GM19351 (cell line): Measurements from ENCODE around the gene VPS37C.

Source experiments
- ATAC-seq: cut with Tn5 transposase; IDR thresholded peaks from one replicate; pipeline ENCODE4 v1.9.1; 2021; ENCODE audit warnings: mild to moderate bottlenecking, moderate library complexity; ENCODE audit not compliant: unreplicated experiment

The VPS37C gene

DNA sequence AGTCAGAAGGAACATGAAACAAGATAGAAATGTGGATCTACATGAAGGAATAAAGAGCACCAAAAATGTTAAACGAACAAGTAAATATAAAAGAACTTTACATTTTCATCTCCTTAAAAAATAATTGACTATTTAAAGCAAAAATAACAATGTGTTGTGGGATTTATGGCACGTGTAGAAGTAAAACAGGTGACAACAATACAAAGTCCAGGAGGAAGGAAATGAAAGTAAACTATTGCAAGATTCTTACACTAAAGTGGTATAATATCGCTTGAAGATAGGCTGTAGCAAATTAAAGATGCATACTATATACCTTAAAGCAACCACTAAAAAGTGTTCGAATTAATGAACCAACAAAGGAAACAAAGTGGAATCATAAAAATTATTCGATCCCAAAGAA, 5.5 kb downstream of the VPS37C start:
- ATAC-seq = no peak

DNA sequence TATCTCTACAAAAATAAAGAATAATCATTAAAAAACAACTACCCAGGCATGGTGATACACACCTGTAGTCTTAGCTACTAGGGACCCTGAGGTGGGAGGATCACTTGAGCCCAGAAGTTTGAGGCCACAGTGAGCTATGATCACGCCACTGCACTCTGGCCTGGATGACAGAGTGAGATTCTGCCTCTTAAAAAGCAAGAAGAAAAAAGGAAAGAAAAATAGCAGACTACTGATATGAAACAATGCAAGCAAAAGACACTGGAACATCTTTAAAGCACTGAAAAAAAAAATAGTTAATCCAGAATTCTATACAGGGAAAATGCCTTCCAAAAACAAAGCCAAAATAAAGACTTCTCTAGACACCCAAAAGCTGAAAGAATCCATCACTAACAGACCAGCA, 5.9 kb downstream of the VPS37C start:
- ATAC-seq = no peak

DNA sequence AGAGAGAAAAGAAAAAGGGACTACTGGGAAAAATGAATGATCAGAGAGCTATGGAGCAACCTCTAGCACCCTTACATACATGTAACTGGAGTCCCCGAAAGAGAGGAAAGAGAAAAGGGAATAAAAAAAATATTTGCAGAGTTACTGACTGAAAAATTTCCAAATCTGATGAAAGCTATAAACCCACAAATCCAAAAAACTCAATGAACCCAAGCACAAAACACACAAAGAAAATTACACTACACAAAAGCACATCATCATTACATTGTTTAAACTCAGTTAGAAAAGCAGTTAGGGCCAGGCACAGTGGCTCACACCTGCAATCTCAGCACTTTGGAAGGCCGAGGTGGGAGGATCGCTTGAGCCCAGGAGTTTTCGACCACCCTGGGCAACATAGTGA, 6.7 kb downstream of the VPS37C start:
- ATAC-seq = no peak

DNA sequence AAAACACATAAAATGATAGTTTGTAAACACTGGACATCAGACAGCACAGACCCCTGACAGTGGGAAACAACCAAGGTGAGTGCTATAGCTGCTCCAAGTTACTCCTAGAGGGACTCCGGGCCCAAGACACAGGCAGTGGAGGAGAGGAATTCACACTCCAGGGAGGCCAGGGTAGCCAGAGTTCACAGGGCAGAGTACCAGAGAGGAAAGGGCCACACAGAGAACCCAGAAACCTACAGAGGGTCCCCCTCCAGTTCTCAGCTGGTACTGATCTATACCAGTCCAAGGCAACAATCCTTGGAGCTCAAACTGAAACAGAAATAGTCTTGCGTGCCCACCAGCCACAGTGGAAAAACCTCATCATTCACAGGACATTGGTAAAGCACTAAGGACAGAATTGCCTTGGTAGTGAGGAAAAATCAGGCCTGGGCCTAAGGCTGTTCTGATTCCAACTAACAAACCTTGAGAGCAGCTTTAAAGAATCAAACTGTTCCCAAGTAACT, 7.6 kb downstream of the VPS37C start:
- no peak for ATAC-seq

DNA sequence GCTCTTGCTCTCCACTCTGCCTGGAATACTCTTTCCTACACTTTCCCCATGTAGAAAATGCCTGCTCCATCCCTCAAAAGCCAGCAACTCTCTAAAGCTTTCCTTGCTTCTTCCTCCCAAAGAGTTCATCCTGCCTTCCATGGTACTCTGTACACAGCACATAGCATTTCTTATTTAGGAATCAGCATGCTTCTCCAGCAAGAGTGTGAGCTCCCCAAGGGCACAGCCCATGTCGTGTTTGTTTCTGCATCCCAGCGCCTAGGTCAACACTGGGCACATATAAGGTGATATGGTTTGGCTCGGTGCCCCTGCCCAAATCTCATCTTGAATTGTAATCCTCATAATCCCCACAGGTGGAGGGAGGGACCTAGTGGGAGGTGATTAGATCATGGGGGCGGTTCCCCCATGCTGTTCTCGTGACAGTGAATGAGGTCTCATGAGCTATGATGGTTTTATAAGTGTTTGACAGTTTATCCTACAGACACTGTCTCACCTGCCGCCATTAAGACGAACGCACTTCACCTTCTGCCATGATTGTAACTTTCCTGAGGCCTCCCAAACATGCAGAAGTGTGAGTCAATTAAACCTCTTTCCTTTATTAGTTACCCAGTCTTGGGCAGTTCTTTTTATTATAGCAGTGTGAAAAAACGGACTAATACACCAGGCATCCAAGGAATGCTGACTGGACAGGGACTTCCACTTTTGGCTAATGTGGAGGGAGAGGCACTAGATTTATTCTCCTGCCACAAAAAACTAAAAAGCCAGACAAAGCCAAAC, 8.2 kb downstream of the VPS37C start:
- ATAC-seq = no peak

DNA sequence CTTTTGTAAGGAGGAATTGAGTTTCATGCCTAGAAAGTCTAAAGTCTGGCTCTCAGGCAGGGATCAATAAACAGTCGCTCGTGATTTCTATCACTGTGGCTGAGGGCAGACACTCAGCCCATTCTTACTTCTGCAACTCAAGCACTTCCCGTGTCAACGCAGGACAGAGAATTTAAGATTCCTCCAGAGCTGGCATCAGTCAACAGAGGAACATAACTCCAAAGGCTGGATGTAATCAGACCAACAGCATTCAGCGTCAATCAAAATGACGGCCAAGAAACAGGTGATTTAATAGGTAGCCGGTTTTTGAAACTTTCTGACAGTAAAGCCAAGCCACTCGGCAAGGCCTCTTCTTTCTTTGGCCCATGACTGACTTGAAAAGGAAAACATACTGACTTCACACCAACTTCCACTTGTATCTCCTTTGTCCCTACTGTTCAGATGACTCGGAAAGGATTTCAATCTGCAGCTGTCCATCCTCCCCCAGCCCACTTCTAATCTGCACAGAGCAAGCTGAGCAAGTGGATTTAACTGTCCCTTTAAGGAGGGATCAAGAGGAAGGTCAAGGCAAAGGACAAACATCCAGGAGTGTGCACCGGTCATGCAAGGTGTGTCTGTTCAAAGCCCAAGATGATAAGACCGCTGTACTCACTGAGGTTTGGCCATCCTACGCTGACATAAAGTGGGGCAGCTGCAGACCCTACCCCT, 9.5 kb downstream of the VPS37C start:
- ATAC-seq = no peak

DNA sequence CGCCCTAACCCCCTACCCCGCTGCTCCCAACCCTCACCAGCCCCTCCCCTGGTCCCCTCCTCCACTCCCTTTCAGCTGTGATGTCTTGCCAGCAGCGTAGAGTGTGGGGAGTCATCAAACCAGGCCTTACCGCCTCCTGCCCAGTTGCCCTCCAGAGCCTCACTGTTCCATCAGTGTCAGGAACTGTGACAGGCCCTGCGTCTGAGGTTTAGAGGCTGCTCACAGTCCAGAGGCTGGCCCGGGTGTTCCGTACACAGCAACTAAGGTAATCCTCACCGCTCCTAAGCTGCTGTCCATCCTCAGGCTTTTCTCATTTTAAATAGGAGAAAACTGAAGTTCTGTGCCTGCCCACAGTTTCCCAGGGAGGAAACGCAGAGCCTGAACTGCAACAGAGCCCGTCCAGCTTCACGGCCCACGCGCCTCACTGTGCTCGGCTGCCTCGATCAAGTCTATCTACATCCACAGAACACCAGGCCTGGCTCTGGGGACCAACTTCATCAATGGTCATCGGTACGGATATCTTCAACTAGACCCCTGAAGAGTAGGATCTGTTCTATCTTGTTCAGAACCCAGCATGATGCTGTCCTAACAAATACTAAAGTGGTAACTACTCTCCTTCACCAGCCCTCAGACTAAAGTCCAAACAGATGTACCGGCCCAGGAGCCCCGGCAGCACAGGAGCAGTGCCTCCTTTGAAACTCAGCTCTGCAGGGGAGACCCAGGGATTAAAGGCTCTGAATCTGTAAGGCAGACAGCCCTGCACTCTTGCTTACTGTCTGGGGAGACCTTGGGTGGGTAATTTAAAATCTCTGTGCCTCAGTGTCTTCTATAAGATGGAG, 10.3 kb downstream of the VPS37C start:
- ATAC-seq = no peak

DNA sequence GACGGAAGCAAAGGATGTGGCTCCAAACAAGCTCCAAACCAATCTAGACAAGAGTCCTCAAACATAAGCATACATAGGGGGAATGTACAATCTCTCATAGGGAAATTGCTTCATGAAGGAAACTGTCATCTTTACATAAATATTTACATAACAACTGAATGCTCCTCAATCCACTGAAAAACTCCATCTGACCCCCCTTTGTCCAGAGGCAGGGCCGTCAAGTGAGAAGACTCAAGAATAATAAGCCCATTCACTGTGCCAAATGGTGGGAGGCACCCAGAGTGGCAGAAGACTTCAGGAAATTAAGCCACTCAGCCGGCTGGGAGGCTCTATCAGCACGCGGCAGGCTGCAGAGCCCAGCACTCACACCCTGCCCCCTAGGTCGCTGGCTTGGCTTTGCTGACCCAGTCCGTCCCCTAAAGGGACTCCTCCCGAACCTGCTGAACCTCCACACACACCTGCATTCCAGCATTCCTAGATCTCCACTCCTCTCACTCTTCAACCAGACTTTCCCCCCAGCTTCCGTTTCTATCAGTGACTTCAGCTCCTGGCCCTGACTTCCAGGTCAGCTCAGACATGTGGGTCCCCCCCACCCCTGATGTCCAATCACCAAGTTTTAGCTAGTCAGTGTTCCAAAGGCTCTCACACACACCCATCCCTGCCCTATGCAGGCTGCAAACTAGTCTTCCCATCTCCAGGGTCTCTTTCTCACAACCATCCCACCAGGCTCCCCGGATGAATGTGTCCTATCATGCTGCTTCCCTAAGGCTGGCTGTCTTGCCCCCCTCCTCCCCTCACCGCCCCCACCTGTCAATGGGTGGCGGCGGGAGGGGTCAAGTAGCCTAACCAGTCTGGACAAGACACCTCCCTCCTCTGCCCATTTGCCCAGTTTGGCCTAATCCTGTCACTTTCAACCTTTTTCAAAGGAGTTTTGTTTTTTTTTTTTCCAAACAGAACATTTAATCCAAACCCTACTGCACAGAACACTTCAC, 11.3 kb downstream of the VPS37C start:
- ATAC-seq = no peak

DNA sequence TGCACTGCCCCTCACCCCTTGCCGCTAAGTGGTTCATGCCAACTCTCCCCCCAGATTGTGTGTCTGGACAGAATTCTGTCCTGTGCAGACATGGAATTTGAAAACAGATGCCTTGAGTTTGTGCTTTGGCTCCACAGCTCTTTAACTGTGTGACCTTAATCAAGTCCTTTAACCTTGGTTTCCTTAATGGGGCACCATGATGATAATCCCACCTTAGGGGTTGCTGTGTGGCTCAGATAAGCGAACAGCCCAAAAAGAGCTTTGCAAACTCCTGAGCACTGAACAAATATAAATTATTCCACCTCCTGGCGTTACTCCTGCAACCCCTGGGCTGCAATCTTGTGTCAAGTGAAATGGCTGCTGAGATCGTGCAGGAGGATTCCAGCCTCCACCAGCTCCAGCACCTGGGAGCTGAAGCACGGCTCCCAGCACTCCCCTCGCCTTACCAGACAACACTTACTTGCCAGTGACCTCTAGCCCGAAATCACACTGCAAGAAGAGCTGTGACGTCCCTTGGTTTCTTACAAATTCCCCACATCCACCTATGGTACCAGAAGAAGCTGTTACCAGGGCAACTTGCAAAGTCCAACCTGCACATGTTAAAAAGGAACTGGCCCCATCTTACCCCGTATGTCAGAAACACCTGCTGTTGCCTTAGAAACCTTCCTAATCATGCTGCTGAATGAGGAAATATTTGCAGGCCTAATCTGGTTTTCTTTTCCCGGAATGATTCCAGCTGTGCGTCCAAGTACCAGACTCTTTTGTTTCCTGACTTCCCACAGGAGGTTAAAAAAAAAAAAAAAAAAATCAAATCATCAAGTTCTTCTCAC, 13.2 kb downstream of the VPS37C start:
- ATAC-seq = no peak

DNA sequence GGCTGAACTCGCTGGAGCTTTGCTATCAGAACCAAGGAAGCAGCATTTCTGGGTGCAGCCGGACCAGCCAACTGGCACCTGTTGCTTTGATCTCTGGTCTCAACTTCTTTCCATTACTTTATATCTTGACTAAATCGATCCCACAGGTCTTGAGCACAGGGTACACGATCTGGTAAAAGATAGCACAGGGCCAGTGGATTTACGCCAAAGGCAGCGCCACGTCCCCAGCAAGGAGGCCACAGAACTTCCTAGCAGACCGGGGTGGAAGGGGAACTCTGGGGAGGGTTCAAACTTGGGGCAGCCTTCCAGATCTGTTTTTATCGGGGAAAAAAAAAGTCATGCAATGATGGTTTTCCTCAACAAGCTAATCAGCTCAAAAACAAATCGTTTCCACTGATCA, 14.0 kb downstream of the VPS37C start:
- no peak for ATAC-seq

DNA sequence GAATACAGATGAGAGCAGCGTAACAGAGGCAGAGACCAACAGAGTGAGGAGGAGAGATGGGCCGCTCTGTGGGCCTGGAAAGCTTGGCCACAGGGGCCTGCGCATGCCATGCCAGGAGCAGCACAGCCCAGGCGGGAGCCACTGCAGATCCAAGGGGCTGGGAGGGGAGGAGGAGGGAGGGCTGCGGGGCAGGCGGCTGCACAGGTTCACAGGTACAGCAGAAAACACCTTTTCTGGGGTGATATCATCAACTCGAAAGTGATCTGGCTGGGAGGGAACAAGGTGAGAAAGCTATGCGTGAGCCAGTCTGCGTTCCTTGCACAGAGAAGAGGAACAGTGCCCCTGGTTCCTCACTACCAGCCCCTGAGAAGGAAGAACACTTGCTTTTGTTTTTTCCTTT, 14.8 kb downstream of the VPS37C start:
- ATAC-seq = no peak

DNA sequence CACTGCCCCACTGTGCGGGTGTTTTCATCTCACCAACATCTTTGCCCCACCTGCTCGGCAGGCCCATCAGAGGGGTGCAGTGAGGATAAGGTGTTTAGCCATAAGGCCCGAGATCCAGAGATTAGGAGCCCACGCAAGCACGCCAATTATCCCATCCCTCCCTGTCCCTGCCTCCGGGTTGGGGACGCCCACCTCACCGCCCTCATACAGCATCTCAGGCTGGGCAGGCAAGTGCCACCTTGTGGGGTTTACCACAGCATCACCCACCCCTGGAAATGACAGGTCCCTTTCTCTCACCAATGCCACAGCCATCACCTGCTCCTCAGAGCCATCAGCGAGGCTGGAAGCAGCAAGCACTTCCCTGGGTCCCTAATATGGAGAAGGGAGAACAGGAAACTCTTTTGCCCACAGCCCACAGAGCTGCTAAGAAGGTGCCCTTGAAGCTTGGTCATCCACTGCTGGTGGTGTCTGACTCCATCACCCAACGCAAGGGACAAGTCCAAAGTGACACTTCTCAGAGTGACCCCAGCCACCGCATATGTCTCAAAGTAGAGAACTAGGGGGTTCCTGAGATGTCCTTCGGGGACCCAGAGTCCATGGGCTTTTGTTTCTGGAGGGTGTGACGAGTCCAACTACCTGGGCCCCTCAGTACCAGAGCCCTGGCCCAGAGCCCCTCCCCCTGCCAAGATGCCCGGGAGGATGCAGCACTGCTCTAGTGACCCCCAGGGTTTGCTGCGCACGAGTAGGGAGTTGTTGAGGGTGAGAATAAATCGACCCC, 15.8 kb downstream of the VPS37C start:
- ATAC-seq = no peak

DNA sequence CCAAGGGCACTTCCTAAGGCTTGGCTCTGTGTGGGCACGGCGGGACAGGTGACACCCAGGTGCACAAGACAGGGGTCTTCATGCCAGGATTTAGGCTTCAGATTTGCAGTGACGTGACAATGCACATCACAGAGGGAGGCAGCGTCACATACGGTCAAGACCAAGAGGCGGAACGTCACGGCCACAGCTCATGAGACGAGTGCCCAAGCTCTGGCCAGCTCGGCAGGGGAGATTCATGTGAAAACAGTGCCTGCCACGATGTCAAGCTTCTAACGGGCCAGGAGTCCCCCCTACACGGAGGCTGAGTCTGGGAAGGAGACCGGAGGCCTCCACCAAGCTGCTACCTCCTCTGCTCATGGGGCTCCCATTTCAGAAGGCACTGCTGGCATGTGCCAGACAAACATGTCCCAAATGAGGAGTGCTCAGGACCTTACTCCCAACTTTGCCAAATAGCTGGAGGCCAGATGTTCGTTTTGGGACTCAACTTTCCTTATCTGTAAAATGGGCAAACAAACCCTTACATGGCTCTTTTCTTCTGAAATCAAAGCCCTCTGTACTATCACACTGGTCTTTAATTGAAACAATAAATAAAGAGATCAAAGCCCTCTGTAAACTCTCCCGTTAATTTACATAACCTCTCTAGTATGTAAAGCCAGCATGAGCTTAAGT, 16.6 kb downstream of the VPS37C start:
- no peak for ATAC-seq

DNA sequence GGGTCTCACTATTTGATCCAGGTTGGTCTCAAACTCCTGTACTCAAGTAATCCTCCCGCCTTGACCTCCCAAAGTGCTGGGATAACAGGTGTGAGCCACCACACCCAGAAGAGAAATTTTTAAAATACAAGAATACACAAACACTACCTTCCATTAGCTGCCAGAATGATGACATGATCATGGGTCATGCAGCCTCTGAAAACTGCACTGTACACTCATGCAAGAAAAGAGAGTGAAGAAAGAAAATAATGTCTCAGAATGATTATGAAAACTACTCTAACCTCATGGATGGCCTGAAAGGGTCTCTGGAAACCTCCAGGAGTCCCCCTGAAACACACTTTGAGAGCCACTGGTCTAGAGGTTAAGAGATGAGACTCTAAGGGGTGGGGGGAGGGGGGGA, 18.8 kb downstream of the VPS37C start:
- no peak for ATAC-seq

DNA sequence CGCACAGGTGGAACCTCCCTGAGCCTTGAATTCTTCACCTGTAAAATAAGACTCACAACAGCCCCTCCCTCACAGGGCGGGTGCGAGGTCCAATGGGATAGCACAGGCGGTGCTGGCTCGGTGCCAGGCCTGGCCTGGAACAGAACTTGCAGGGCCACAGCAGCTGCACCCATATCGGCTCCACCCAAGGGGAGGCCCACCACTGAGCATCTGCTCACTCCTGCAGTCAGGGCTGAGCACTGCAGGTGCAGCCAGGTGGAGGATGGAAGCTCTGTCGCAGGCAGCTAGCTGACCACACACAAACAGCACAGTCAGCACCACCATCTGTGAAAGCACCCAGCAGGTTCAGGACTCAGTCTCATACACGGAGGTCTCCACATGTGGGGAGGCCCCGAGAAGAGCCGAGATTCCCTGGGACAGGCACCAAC, 19.6 kb downstream of the VPS37C start:
- no peak for ATAC-seq

DNA sequence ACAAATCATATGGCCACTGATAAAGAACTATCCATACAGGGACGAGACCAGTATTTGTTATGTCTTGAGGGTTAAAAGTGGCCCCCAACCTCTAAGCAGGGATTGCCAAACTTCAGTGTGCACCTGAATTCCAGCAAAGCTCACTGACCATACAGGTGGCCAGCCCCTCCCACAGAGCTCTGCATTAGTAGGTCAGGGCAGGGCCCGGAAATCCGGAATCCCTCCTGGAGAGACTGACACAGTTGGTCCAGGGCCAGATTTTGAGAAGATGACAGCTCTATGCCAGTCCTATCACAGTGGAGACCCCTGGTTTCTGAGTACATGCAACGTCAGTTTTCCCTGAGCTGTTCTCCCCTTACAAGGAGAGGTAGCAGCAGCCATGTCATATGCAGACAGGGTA, 20.8 kb downstream of the VPS37C start:
- no peak for ATAC-seq

DNA sequence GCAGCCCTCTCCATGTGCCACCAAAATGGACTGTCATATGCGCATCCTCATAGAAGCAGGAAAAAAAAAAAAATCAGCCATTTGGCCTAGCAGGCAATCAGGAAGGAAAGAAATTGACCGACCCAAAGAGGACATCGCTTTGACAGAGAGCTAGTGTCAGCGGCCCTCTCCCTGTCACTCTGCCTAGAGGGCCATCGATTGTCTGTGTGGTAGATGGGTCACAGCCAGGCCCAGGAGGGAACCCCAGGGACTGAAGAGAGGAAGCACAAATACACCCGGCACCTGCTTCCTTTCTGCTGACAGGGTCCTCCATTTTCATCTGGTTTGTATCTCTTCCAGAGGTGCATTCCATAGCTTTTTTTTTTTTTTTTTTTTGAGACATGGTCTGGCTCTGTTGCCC, 21.8 kb downstream of the VPS37C start:
- ATAC-seq = no peak

DNA sequence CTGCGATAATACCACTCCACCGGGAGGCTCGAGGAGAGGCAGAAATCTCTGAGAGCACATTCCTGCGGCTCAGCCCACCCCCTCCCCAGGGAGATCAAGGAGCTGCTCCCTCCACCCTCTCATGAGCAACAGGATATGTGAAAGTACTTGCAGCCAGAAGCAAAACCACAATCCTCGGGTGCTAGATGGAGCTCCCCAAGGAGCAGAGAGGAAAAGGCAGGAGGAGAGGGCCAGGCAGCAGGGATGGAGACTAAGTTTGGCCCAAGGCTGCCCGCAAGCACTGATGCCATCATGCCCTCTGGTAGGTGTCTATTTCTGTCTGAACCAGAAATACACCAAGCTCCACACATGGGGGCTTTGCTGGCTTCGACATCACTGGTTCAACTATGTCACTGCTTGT, 22.3 kb downstream of the VPS37C start:
- no peak for ATAC-seq
